ENCODE data around the gene CFAP99. TPM values are rescaled to one million over a fixed set of nuclear protein-coding genes. Genes with fewer than 3 reads are reported as not detected.

CFAP99 gene
- total and polyA plus RNA-seq, 2 donors from 2014 or later, result 1.5 to 1.7 TPM

- FAIRE-seq, result no peak
- DNase-seq, result peak in 1 of 5 donors; percentile 59
- Histone ChIP-seq H3K4me3 (ENCODE audit: low read length in 3 of 3) (no peak overlapping the region), H3K4me1 (ENCODE audit: control insufficient read depth in 2 of 3, insufficient read depth in 2 of 3, low read depth in 1 of 3, low read length in 3 of 3) (no peaks in the 10 kb centered on the region), H3K9ac (ENCODE audit: low read length in 3 of 3) (no peak overlapping the region), H3K27me3 (ENCODE audit: control insufficient read depth, insufficient read depth, low read length) (no peaks in the 10 kb centered on the region), H3K27ac (ENCODE audit: low read depth in 2 of 2, low read length in 2 of 2) (no peak overlapping the region), H3K36me3 (ENCODE audit: control insufficient read depth in 2 of 3, insufficient read depth in 3 of 3, low read length in 3 of 3) (no peaks in the 10 kb centered on the region), H3K9me3 (ENCODE audit: control insufficient read depth in 2 of 3, insufficient read depth in 1 of 3, low read length in 3 of 3) (no peaks in the 10 kb centered on the region)
- intact Hi-C loops (cut with DNase I), result no loop called here
- TF ChIP-seq CTCF (IDR thresholded peaks at IDR 0.05; ENCODE audit: borderline replicate concordance, extremely low read depth, insufficient read depth), result no peak
These were observed 31.8 kb downstream of the CFAP99 start for GRCh38 chr4:2450394-2451035.

GRCh38 chr4:2451036-2451520 is 32.3 kb downstream of the CFAP99 start:
- peak in 1 of 5 donors; percentile 46 for DNase-seq
- intact Hi-C loops (cut with DNase I), result no loop called here
- no peak overlapping the region for H3K4me3 ChIP-seq (ENCODE audit: low read length in 3 of 3)
- H3K9ac ChIP-seq (ENCODE audit: low read length in 3 of 3), result no peak overlapping the region
- H3K27ac ChIP-seq (ENCODE audit: low read depth in 2 of 2, low read length in 2 of 2), result no peak overlapping the region
- H3K4me1 ChIP-seq (ENCODE audit: control insufficient read depth in 2 of 3, insufficient read depth in 2 of 3, low read depth in 1 of 3, low read length in 3 of 3), result no peaks in the 10 kb centered on the region
- no peak for FAIRE-seq
- TF ChIP-seq CTCF (IDR thresholded peaks at IDR 0.05; ENCODE audit: borderline replicate concordance, extremely low read depth, insufficient read depth), result no peak
- no peaks in the 10 kb centered on the region for H3K36me3 ChIP-seq (ENCODE audit: control insufficient read depth in 2 of 3, insufficient read depth in 3 of 3, low read length in 3 of 3)
- H3K27me3 ChIP-seq (ENCODE audit: control insufficient read depth, insufficient read depth, low read length), result no peaks in the 10 kb centered on the region
- H3K9me3 ChIP-seq (ENCODE audit: control insufficient read depth in 2 of 3, insufficient read depth in 1 of 3, low read length in 3 of 3), result no peaks in the 10 kb centered on the region

GRCh38 chr4:2451821-2452785 is 33.3 kb downstream of the CFAP99 start:
- DNase-seq, result peak in 1 of 5 donors; percentile 65
- H3K9ac ChIP-seq (ENCODE audit: low read length in 3 of 3), result no peak overlapping the region
- no peak overlapping the region for H3K27ac ChIP-seq (ENCODE audit: low read depth in 2 of 2, low read length in 2 of 2)
- H3K36me3 ChIP-seq (ENCODE audit: control insufficient read depth in 2 of 3, insufficient read depth in 3 of 3, low read length in 3 of 3), result no peaks in the 10 kb centered on the region
- H3K27me3 ChIP-seq (ENCODE audit: control insufficient read depth, insufficient read depth, low read length), result no peaks in the 10 kb centered on the region
- no peaks in the 10 kb centered on the region for H3K4me1 ChIP-seq (ENCODE audit: control insufficient read depth in 2 of 3, insufficient read depth in 2 of 3, low read depth in 1 of 3, low read length in 3 of 3)
- intact Hi-C loops (cut with DNase I), result no loop called here
- no peak for FAIRE-seq
- no peaks in the 10 kb centered on the region for H3K9me3 ChIP-seq (ENCODE audit: control insufficient read depth in 2 of 3, insufficient read depth in 1 of 3, low read length in 3 of 3)
- H3K4me3 ChIP-seq (ENCODE audit: low read length in 3 of 3), result no peak overlapping the region
- TF ChIP-seq CTCF (IDR thresholded peaks at IDR 0.05; ENCODE audit: borderline replicate concordance, extremely low read depth, insufficient read depth), result no peak
